ENCODE measurements around the gene APBB2. TPM values are rescaled to one million over a fixed set of nuclear protein-coding genes. Genes with fewer than 3 reads are reported as not detected.

The APBB2 gene
- total RNA-seq, 2 donors from 2014 or later = 0.60 to 0.65 TPM

Other genes with a start within 250 kb of the APBB2 start
- gene UCHL1, start 42.4 kb upstream of the APBB2 start, total RNA-seq = not detected